OCI-M2 (cell line): ENCODE measurements around the gene ICAM4.

Source experiments
- DNase-seq: peaks from one replicate; lab custom pipeline; 2025; ENCODE audit not compliant: unreplicated experiment; lab: John Stamatoyannopoulos, UW

The ICAM4 gene

DNA sequence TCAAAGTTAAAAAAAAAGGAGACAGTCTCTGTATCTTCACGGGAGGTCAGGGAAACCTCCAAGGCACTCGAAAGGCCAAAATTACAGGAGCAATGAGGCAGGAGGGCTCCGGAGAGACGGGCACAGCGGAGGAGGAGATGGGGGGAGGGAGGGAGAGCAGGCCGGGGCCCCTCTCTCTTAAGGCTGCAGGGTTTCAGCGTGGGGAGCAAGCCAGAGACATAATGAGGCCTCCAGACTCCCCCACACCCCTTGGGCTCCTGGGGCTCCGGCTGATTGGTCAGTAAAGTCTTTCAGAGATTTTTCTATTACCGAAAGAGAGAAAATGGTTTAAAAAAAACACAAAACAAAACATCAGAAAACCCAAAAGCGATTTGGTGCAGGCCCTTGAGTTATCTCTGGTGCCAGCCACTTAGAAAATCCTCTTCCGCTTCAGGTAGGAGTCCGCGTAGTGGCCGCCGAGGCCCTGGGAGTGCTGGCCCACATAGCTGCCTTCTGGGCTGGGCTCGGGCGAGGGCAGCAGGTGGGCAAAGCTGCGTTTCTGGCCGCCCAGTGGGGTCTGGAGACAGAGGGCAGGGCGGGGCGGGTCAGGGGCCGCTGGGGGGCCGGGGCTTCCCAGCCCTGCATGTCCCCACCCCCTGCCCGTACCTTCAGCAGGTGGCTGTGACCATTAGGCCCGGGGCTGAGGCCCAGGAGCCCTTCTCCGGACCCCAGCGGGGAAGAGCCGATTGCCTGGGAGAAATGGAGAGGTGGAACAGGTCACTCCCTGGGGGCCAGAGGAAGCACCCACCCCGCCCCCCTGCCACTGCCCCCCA lies 30.5 kb downstream of the ICAM4 start:
- DNase-seq, result no peak

DNA sequence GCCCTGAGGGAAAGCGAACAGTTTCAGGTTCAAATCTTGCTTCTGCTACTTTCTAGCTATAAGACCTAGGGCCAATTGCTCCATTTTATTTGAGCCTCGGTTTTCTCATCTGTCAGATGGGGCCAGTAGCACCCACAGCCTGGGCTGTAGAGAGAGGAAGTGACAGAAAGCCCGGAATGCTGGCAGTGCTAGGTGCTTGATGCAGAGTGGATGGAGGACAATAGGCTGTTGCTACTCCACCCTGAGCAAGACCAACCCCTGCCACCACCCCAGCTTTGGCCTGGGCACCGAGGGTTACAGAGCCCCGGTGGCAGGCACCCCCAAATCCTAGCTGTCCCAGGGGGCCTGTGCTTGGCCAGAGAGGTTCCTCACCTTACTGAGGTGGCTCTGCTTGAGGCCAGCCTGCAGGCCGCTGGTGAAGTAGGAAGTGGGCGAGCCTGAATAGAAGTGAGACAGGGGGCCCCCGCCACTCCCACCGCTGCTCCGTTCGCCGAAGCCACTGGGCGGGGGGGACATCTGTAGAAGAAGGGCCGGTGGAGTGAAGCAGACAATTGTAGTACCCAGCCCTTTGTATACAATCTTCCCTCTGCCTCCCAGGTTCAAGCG lies 31.2 kb downstream of the ICAM4 start:
- DNase-seq, result no peak

DNA sequence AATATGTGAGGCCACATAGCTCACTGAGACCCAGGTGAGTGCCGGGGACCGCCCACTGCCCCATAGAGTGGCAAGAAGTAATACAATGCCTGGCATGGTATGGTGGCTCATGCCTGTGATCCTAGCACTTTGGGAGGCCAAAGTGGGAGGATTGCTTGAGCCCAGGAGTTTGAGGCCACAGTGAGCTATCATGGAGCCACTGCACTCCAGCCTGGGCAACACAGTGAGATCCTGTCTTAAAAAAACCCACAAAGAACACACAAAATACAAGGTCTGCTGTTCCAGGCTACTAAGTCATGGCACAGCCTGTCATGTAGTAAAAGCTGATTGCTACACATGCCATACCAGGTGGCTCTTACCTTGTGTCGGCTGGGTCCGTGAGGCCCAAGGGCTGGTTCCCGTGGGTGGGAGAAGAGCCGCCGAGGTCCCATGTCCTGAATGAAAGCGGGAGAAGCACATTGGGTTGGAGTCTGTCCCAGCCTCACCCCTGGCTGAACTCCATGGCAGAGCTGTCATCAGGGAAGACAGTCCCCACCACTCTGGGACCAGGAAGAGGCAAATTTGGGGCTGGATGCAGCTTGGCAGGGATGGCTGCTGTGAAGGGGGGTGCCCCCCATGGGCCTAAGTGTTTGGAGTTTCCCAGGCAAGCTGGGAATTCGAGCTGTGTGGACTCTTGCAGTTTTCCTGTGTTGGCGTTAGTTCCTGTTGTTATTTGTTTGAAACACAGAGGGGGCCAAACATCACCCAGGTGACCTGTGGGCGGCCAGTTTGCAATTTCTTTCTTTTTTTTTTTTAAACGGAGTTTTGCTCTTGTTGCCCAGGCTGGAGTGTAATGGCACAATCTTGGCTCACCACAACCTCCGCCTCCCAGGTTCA lies 32.3 kb downstream of the ICAM4 start:
- DNase-seq, result no peak

DNA sequence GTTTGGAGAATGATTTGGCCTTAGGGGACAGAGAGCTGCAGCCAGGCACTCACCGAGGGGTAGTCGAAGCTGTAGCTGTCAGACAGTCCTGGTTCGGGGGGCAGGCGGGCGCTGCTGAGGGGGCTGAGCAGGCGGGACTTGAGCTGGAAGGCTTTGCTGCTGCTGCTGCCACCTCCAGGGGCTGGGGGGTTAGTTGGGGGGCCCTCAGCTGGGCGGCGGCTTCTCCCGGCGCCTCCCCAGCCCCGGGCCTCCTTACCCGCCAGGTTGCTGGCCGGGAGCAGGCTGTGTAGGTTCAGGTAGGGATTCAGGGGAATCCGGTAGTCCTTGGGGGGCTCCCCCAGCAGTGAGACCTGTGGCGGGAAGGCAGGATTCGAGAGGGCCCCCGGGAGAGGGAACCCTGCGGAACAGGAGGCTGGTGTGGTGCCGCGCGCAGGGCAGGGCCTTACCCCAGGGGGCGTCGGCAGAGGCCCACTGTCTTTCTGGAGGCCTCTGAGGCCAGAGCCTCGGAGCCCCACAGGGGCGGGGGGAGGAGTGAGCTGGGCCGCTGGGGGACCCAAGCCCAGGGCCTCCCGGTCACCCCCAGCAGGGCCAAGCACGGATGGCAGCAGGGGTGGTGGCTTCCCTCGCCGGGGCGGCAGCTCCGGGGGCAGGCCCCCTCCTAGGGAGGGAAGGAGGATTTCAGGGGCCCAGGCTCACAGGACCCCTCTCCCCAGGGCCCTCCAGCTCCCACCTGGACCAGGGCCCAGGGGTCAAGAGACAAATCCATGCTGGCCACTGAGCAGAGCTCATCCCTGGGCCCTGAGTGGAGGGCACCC lies 34.1 kb downstream of the ICAM4 start:
- DNase-seq, result no peak

DNA sequence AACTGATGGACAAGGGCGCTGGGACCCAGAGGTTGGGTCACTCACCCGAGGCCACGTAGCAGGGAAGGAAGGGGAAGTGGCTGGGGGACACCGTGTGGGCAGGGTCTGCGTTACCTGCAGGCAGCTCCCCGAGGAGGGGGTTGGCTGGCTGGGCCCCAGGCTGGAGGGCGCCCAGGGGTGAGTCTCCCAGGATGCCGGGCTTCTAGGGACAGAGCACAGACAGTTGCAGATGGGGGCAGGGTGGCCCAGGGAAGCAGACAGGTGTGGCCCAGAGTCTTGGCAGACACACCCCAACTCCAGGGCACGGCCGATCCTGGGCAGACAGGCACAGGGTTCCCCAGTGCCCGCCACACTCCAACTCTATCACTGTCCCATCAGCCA lies 34.7 kb downstream of the ICAM4 start:
- no peak for DNase-seq

GRCh38 chr19:10321874-10322835 lies 35.4 kb downstream of the ICAM4 start:
- DNase-seq, result no peak

- DNase-seq, result no peak
These were observed 39.0 kb downstream of the ICAM4 start for GRCh38 chr19:10325732-10326131.

- DNase-seq, result no peak
These were observed 41.0 kb downstream of the ICAM4 start for GRCh38 chr19:10327793-10328192.

DNA sequence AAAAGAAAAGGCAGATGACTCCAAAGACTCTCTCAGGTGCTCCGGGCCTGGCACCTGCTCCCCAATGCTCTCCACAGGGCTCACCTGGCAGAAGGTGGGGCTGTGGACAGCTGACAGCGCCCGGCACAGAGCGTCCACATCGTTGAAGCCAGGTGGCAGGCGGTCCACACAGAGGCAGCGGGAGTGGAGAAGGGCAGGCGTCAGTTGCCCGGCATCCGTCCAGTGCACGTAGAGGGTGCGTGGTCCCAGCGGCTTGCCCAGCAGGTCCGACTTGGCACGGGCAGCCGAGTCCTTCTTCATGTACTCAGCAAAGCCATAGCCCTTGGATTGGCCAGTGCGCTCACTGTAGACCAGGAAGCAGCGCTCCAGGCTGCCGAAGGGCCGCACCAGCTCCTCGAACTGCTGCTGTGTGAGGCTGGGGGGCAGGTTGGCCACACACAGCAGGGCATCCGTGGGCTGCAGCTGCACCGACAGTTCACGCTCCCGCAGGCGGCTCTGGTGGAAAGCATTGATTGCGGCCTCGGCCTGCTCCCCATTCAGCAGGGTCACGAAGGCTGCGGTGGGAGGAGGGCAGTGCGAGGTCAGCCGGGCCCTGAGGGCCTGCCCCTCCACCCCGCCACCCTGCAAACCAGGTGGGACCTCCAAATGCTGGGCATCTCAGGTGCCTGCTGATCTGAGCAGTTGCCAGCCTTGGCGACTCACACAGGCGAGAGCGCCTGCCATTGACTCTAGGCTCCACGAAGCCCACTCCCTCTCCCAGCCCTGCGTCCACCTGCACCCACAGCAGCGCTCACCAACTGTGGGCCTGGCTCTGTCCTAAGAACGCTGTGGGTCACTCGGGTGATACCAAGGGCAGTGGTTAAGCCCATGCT lies 42.0 kb downstream of the ICAM4 start:
- no peak for DNase-seq

GRCh38 chr19:10329555-10329954 lies 42.8 kb downstream of the ICAM4 start:
- DNase-seq, result no peak

GRCh38 chr19:10332158-10332964 lies 45.6 kb downstream of the ICAM4 start:
- no peak for DNase-seq

- peak; percentile 100 for DNase-seq
These were observed 46.4 kb downstream of the ICAM4 start, which contains the start of gene RAVER1 for GRCh38 chr19:10332965-10333757. TSS of gene RAVER1 (minus strand) at chr19:10333529. CDS start at chr19:10333507, 22 bp downstream.

GRCh38 chr19:10333758-10334587 lies 47.2 kb downstream of the ICAM4 start:
- peak; percentile 98 for DNase-seq

DNA sequence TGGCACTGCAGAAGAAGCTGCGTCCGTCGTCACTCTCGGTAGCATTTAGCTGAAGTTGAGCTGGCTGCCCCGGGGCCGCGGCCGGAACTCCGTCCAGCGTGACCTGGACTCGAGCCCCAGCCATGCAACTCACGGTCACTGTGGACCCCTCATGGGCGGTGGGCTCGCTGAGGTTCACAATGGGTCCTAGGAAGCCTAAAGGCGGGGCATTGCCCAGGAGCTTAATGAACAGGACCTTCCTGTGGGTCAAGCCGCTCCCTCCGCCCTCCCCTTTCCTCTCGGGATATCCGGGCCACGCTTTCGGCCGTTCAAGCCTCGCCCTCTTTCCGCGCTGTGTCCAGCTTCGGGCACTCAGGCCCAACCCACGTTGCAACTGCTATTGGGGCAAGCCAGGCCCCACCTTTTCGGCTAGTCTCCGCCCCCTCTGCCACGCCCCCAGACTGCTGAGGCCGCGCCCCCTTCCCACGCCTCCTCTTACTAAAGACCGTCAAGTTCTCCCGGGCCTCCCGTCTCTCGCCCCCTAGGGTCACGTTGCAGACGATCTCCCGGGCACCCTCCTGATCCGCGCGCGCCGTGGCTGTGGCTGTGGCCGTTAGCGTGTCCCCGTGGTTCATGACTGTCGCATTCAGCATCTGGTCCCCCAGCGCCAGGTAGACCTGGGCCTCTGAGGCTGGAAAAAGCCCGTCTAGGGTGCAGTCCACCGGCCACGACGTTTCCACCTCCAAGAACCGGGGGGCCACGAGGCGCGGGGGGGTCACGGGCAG lies 48.0 kb downstream of the ICAM4 start:
- peak; percentile 100 for DNase-seq

- no peak for DNase-seq
These were observed 48.7 kb downstream of the ICAM4 start for GRCh38 chr19:10335352-10335985.
